CD14-positive monocyte (primary cell): ENCODE results near the gene FADS2. TPM values are rescaled to one million over a fixed set of nuclear protein-coding genes. Genes with fewer than 3 reads are reported as not detected.

ENCODE experiments used
- DNase-seq, 3 donors: peaks; one replicate each; pipeline ENCODE4 v3.0.0-alpha.2; 2011 to 2022
- H2AFZ ChIP-seq: 2 replicates; pipeline ENCODE4 v1.6.0; 2012; ENCODE audit warnings: mild to moderate bottlenecking, low read depth, low read length, inconsistent platforms; ENCODE audit not compliant: insufficient read depth, poor library complexity, severe bottlenecking
- H3K27ac ChIP-seq, 2 donors: 1 replicate in 1 of 2; 2 replicates in 1 of 2; pipeline ENCODE4 v1.5.1; 2012 to 2013; ENCODE audit warnings: low read length in 2 of 2, control low read depth in 1 of 2, inconsistent platforms in 1 of 2, low read depth in 1 of 2, mild to moderate bottlenecking in 1 of 2
- H3K27me3 ChIP-seq, 2 donors: one replicate each; pipeline versions ENCODE4 v1.6.0 to v1.6.1; 2011 to 2013; ENCODE audit warnings: low read length in 2 of 2; ENCODE audit not compliant: control insufficient read depth in 2 of 2, insufficient read depth in 2 of 2
- H3K36me3 ChIP-seq, 2 donors: replicated peaks in 1 of 2; 1 replicate in 1 of 2; 2 replicates in 1 of 2; pipeline versions ENCODE4 v1.5.1 to v1.6.1; 2012 to 2013; ENCODE audit warnings: low read length in 2 of 2, control low read depth in 1 of 2, inconsistent platforms in 1 of 2, mild to moderate bottlenecking in 1 of 2; ENCODE audit not compliant: insufficient read depth in 2 of 2, control insufficient read depth in 1 of 2
- H3K4me1 ChIP-seq, 2 donors: 1 replicate in 1 of 2; 2 replicates in 1 of 2; pipeline versions ENCODE4 v1.5.1 to v1.6.1; 2012 to 2013; ENCODE audit warnings: low read length in 2 of 2, control low read depth in 1 of 2, inconsistent platforms in 1 of 2, mild to moderate bottlenecking in 1 of 2, moderate library complexity in 1 of 2; ENCODE audit not compliant: insufficient read depth in 2 of 2, control insufficient read depth in 1 of 2
- H3K4me2 ChIP-seq: replicated peaks from 2 replicates; pipeline ENCODE3; 2012; ENCODE audit warnings: low read length, moderate library complexity, mild to moderate bottlenecking; ENCODE audit not compliant: poor library complexity, severe bottlenecking; ENCODE audit errors: extremely low read depth
- H3K4me3 ChIP-seq, 3 experiments: fragments of 200-600 bp in 1 of 3; sonication (generic) in 1 of 3; replicated peaks in 1 of 3; 1 replicate in 2 of 3; 2 replicates in 1 of 3; pipeline ENCODE4 v1.5.1; 2011 to 2013; ENCODE audit warnings: low read length in 3 of 3, mild to moderate bottlenecking in 3 of 3, control low read depth in 2 of 3, low read depth in 2 of 3, inconsistent platforms in 1 of 3, moderate library complexity in 1 of 3
- H3K79me2 ChIP-seq: 2 replicates; pipeline ENCODE4 v1.6.0; 2012; ENCODE audit warnings: mild to moderate bottlenecking, control low read depth, inconsistent platforms, low read length, moderate library complexity; ENCODE audit not compliant: insufficient read depth
- H3K9ac ChIP-seq: 2 replicates; pipeline ENCODE4 v1.6.0; 2017; ENCODE audit warnings: low read length, mild to moderate bottlenecking; ENCODE audit not compliant: insufficient read depth, poor library complexity, severe bottlenecking
- H3K9me3 ChIP-seq, 2 donors: replicated peaks in 1 of 2; 1 replicate in 1 of 2; 2 replicates in 1 of 2; pipeline versions ENCODE4 v1.5.1 to v1.6.1; 2012 to 2013; ENCODE audit warnings: low read length in 2 of 2, control low read depth in 1 of 2; ENCODE audit not compliant: control insufficient read depth in 1 of 2, insufficient read depth in 1 of 2
- H4K20me1 ChIP-seq: 2 replicates; pipeline ENCODE4 v1.6.0; 2012; ENCODE audit warnings: mild to moderate bottlenecking, low read length, control low read depth, moderate library complexity; ENCODE audit not compliant: insufficient read depth
- H3K27ac Mint-ChIP-seq, 7 donors: one replicate each; pipeline ENCODE4 v1.8.0; 2020; ENCODE audit warnings: mild to moderate bottlenecking in 7 of 7, mixed read lengths in 7 of 7, moderate library complexity in 6 of 7, inconsistent platforms in 2 of 7
- H3K27me3 Mint-ChIP-seq, 3 donors: one replicate each; pipeline ENCODE4 v1.8.0; 2021 to 2022; ENCODE audit warnings: low read depth in 3 of 3, mild to moderate bottlenecking in 3 of 3, mixed read lengths in 3 of 3, moderate library complexity in 3 of 3, inconsistent platforms in 1 of 3
- H3K36me3 Mint-ChIP-seq, 2 donors: one replicate each; pipeline ENCODE4 v1.8.0; 2020; ENCODE audit warnings: mixed read lengths in 2 of 2, inconsistent platforms in 1 of 2, mild to moderate bottlenecking in 1 of 2
- H3K4me1 Mint-ChIP-seq: one replicate; pipeline ENCODE4 v1.8.0; 2020; ENCODE audit warnings: mild to moderate bottlenecking, mixed read lengths
- H3K4me3 Mint-ChIP-seq, 2 donors: one replicate each; pipeline ENCODE4 v1.8.0; 2020; ENCODE audit warnings: mild to moderate bottlenecking in 2 of 2, mixed read lengths in 2 of 2, moderate library complexity in 1 of 2
- H3K9me3 Mint-ChIP-seq, 7 donors: one replicate each; pipeline ENCODE4 v1.8.0; 2020 to 2022; ENCODE audit warnings: mixed read lengths in 7 of 7, mild to moderate bottlenecking in 6 of 7, moderate library complexity in 6 of 7, inconsistent platforms in 2 of 7
- WGBS: methylation state at CpG from one replicate; pipeline ENCODE4 v1.1.5; 2013; ENCODE audit warnings: missing lambda C conversion rate; ENCODE audit not compliant: insufficient coverage; 5-methylcytosine and 5-hydroxymethylcytosine counted together
- intact Hi-C, 2 donors: fragments of 100-400 bp; cut with micrococcal nuclease; formaldehyde crosslinking; loops; one replicate each; pipeline versions ENCODE4 v1.15.0 to v1.15.1; 2023
- polyA plus RNA-seq, 3 donors: library from polyadenylated mRNA; depleted of rRNA in 1 of 3; unstranded in 2 of 3; stranded (reverse) in 1 of 3; fragments of 300-500 nt in 2 of 3; fragments of >200 nt in 1 of 3; fragmentation: Illumina TruSeq in 2 of 3; gene quantifications; 1 replicate in 2 of 3; 2 replicates in 1 of 3; pipeline ENCODE4 v1.2.3, GENCODE V29; 2012 to 2021
- TF ChIP-seq, protein P1 (sequence below): fragments of 200-600 bp; IDR thresholded peaks from one replicate; pipeline ENCODE4 v1.8.0; 2022; ENCODE audit warnings: antibody characterized with exemption, mild to moderate bottlenecking

FADS2 gene
- polyA plus RNA-seq, 3 donors: 5.1 to 19.9 (median 6.4) TPM

DNA sequence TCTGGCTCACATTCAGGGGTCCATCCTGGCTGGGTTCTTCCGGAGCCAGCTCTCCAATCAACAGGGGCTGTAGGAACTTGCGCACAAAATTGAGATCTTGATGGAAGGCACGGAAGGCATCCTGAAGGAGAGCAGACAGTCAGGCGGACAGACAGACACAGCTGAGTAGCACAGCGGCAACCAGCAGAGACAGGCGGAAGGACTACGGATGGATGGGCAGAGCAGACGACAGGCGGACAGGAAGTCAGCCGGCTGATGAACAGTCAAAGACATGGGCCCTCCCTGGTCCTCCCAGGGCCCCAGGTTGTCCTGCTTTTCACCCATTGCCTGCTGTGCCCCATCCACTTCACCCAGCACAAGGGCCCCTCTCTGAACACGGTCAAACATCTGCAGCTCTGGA is 51.9 kb downstream of the FADS2 start:
- H3K79me2 ChIP-seq: no peaks in the 10 kb centered on the region
- H2AFZ ChIP-seq: no peak overlapping the region
- WGBS: 89% methylated on average over 11 of the region's 11 CpGs
- no peak overlapping the region for H3K4me3 ChIP-seq
- no peaks in the 10 kb centered on the region for H4K20me1 ChIP-seq
- TF ChIP-seq, protein P1, sequence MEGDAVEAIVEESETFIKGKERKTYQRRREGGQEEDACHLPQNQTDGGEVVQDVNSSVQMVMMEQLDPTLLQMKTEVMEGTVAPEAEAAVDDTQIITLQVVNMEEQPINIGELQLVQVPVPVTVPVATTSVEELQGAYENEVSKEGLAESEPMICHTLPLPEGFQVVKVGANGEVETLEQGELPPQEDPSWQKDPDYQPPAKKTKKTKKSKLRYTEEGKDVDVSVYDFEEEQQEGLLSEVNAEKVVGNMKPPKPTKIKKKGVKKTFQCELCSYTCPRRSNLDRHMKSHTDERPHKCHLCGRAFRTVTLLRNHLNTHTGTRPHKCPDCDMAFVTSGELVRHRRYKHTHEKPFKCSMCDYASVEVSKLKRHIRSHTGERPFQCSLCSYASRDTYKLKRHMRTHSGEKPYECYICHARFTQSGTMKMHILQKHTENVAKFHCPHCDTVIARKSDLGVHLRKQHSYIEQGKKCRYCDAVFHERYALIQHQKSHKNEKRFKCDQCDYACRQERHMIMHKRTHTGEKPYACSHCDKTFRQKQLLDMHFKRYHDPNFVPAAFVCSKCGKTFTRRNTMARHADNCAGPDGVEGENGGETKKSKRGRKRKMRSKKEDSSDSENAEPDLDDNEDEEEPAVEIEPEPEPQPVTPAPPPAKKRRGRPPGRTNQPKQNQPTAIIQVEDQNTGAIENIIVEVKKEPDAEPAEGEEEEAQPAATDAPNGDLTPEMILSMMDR: no peak
- no peak overlapping the region for H3K9ac ChIP-seq
- H3K27me3 ChIP-seq: no peaks in the 10 kb centered on the region
- Mint-ChIP-seq H3K27ac (peak overlapping the region in 1 of 7 donors; percentile 8), H3K36me3 (no peaks in the 10 kb centered on the region), H3K27me3 (peaks cover 0 to 6% (median 1%) of the 10 kb centered on the region in 3 donors), H3K4me1 (no peaks in the 10 kb centered on the region), H3K9me3 (no peaks in the 10 kb centered on the region), H3K4me3 (peak overlapping the region in 1 of 2 donors; percentile 33)
- no peaks in the 10 kb centered on the region for H3K36me3 ChIP-seq
- no peak overlapping the region for H3K4me2 ChIP-seq
- DNase-seq: no peak
- no peaks in the 10 kb centered on the region for H3K9me3 ChIP-seq
- no peaks in the 10 kb centered on the region for H3K4me1 ChIP-seq
- no peak overlapping the region for H3K27ac ChIP-seq
- intact Hi-C loops: loop anchor here in 1 of 2 donors (10.0 kb wide), 1 partner anchor 75 kb away; no protein-coding TSS in a partner anchor

DNA sequence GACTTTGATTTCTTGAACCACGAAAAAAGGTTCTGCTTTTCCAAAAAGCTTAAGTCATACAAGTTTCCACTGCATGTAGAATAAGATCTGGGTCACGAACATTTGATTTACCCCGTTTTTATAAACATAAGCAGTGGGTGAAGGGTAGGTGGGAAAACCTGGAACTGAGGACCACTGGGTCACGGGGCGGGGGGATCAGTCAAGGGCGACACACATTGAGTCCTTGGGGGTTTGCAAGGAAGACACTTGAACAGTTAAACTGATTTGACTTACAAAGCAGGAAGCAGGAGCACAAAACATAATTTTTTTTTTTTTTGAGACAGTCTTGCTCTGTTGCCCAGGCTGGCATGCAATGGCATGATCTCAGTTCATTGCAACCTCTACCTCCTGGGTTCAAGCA is 52.4 kb downstream of the FADS2 start:
- Mint-ChIP-seq H3K9me3 (no peaks in the 10 kb centered on the region), H3K27ac (peak overlapping the region in 1 of 7 donors; percentile 8), H3K36me3 (no peaks in the 10 kb centered on the region), H3K4me3 (peak overlapping the region in 1 of 2 donors; percentile 3), H3K4me1 (no peaks in the 10 kb centered on the region), H3K27me3 (peaks cover 1 to 6% (median 1%) of the 10 kb centered on the region in 3 donors)
- Histone ChIP-seq H3K9ac (no peak overlapping the region), H3K4me1 (no peaks in the 10 kb centered on the region), H3K9me3 (no peaks in the 10 kb centered on the region), H3K36me3 (no peaks in the 10 kb centered on the region), H3K27ac (no peak overlapping the region), H3K4me3 (no peak overlapping the region), H3K79me2 (no peaks in the 10 kb centered on the region), H3K27me3 (no peaks in the 10 kb centered on the region), H2AFZ (no peak overlapping the region), H4K20me1 (no peaks in the 10 kb centered on the region), H3K4me2 (no peak overlapping the region)
- intact Hi-C loops: loop anchor here in 1 of 2 donors (10.0 kb wide), 1 partner anchor 76 kb away; no protein-coding TSS in a partner anchor
- TF ChIP-seq, protein P1: no peak
- 87% methylated on average over 3 of the region's 6 CpGs for WGBS
- DNase-seq: no peak
